IMR-90 (cell line): Measurements from ENCODE around the gene LRIG1.

Experiments used
- BHLHE40 ChIP-seq: fragments of 150-350 bp; IDR thresholded peaks from 2 replicates; pipeline ENCODE4 v1.6.1; 2016; ENCODE audit warnings: mild to moderate bottlenecking, low read depth, low read length
- CHD1 ChIP-seq: IDR thresholded peaks from 2 replicates; pipeline ENCODE4 v1.6.1; 2012; ENCODE audit warnings: low read depth, low read length, improper control_type of control experiment
- FOS ChIP-seq: fragments of 150-350 bp; IDR thresholded peaks from 2 replicates; pipeline ENCODE4 v1.6.1; 2016; ENCODE audit warnings: low read depth, low read length
- MAFK ChIP-seq: IDR thresholded peaks from 2 replicates; pipeline ENCODE4 v1.6.1; 2012; ENCODE audit warnings: low read depth, low read length, improper control_type of control experiment
- MXI1 ChIP-seq: IDR thresholded peaks from 2 replicates; pipeline ENCODE4 v1.6.1; 2012; ENCODE audit warnings: low read depth, mild to moderate bottlenecking, low read length, moderate library complexity, borderline replicate concordance
- NFE2L2 ChIP-seq: fragments of 150-350 bp; IDR thresholded peaks from 2 replicates; pipeline ENCODE4 v1.6.1; 2016; ENCODE audit warnings: low read depth, mild to moderate bottlenecking, low read length
- POLR2A ChIP-seq: IDR thresholded peaks from 2 replicates; pipeline ENCODE4 v1.6.1; 2012; ENCODE audit warnings: mild to moderate bottlenecking, low read depth, low read length
- RAD21 ChIP-seq: IDR thresholded peaks from 2 replicates; pipeline ENCODE4 v1.6.1; 2012; ENCODE audit warnings: low read length, improper control_type of control experiment
- TF ChIP-seq, protein P1 (sequence below): conservative IDR thresholded peaks from 2 replicates; pipeline ENCODE4 v1.5.1; 2012; ENCODE audit warnings: mild to moderate bottlenecking, low read depth, low read length, improper control_type of control experiment
- TF ChIP-seq, protein P2 (sequence below): fragments of 150-350 bp; IDR thresholded peaks from 2 replicates; pipeline ENCODE4 v1.6.1; 2016; ENCODE audit warnings: low read depth, mild to moderate bottlenecking, low read length, moderate library complexity, borderline replicate concordance
- TF ChIP-seq, protein P3 (sequence below): fragments of 150-350 bp; IDR thresholded peaks from 2 replicates; pipeline ENCODE4 v1.6.1; 2017; ENCODE audit warnings: mild to moderate bottlenecking, antibody characterized with exemption, low read length, low read depth

DNA sequence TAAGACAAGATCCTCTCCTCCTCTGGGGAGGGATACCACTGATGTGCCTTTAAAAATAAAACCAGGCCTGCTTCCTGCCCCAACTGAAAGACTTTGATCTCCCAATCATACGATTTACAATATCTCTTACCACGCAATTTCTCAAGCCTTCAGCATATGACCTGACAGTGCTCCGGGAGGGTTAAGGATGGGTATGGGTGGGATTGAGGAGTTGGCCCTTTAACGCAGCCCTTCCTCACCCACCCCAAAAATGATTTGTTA is 67.4 kb downstream of the LRIG1 start:
- TF ChIP-seq, protein P1, sequence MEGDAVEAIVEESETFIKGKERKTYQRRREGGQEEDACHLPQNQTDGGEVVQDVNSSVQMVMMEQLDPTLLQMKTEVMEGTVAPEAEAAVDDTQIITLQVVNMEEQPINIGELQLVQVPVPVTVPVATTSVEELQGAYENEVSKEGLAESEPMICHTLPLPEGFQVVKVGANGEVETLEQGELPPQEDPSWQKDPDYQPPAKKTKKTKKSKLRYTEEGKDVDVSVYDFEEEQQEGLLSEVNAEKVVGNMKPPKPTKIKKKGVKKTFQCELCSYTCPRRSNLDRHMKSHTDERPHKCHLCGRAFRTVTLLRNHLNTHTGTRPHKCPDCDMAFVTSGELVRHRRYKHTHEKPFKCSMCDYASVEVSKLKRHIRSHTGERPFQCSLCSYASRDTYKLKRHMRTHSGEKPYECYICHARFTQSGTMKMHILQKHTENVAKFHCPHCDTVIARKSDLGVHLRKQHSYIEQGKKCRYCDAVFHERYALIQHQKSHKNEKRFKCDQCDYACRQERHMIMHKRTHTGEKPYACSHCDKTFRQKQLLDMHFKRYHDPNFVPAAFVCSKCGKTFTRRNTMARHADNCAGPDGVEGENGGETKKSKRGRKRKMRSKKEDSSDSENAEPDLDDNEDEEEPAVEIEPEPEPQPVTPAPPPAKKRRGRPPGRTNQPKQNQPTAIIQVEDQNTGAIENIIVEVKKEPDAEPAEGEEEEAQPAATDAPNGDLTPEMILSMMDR: no peak
- TF ChIP-seq, protein P2, sequence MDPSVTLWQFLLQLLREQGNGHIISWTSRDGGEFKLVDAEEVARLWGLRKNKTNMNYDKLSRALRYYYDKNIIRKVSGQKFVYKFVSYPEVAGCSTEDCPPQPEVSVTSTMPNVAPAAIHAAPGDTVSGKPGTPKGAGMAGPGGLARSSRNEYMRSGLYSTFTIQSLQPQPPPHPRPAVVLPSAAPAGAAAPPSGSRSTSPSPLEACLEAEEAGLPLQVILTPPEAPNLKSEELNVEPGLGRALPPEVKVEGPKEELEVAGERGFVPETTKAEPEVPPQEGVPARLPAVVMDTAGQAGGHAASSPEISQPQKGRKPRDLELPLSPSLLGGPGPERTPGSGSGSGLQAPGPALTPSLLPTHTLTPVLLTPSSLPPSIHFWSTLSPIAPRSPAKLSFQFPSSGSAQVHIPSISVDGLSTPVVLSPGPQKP: no peak
- TF ChIP-seq BHLHE40 (no peak), RAD21 (no peak), NFE2L2 (no peak), MAFK (no peak), FOS (no peak), POLR2A (no peak), CHD1 (no peak), MXI1 (no peak)
- TF ChIP-seq, protein P3, sequence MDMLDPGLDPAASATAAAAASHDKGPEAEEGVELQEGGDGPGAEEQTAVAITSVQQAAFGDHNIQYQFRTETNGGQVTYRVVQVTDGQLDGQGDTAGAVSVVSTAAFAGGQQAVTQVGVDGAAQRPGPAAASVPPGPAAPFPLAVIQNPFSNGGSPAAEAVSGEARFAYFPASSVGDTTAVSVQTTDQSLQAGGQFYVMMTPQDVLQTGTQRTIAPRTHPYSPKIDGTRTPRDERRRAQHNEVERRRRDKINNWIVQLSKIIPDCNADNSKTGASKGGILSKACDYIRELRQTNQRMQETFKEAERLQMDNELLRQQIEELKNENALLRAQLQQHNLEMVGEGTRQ: no peak
